ENCODE measurements around the gene HOPX. TPM values are rescaled to one million over a fixed set of nuclear protein-coding genes. Genes with fewer than 3 reads are reported as not detected.

HOPX gene
- total RNA-seq, 4 donors from 2014 or later, result 271 to 316 (median 289) TPM

GRCh38 chr4:56683455-56683854 lies 2.4 kb upstream of the HOPX start:
- intact Hi-C loops (cut with DNase I), result no loop called here
- Histone ChIP-seq H3K27ac (no peak overlapping the region), H3K9me3 (no peaks in the 10 kb centered on the region), H3K4me1 (peaks cover 24 to 32% of the 10 kb centered on the region in 2 donors), H3K36me3 (no peaks in the 10 kb centered on the region), H3K27me3 (no peaks in the 10 kb centered on the region), H3K4me3 (replicated peaks in 1 of 3) (no peak overlapping the region)
- DNase-seq, result no peak
- TF ChIP-seq CTCF (IDR thresholded peaks at IDR 0.05) (no peak), POLR2A (IDR thresholded peaks at IDR 0.05) (no peak)
- 95 to 97% methylated on average over 2 of the region's 2 CpGs for WGBS, 2 donors

GRCh38 chr4:56681853-56682525 lies 893 bp upstream of the HOPX start:
- peak overlapping the region; percentile 81 to 98 (median 84) for H3K27ac ChIP-seq
- H3K36me3 ChIP-seq, result no peaks in the 10 kb centered on the region
- intact Hi-C loops (cut with DNase I), result no loop called here
- 36 to 44% methylated on average over 12 of the region's 12 CpGs for WGBS, 2 donors
- no peaks in the 10 kb centered on the region for H3K9me3 ChIP-seq
- peak overlapping the region in 1 of 3 donors; percentile 25 for H3K4me3 ChIP-seq (replicated peaks in 1 of 3)
- no peak for DNase-seq
- H3K4me1 ChIP-seq, result peaks cover 34 to 39% of the 10 kb centered on the region in 2 donors
- TF ChIP-seq POLR2A (IDR thresholded peaks at IDR 0.05) (no peak), CTCF (IDR thresholded peaks at IDR 0.05) (no peak)
- H3K27me3 ChIP-seq, result no peaks in the 10 kb centered on the region

GRCh38 chr4:56680266-56680665 lies 830 bp downstream of the HOPX start:
- DNase-seq, result peak; percentile 70 to 76
- no peaks in the 10 kb centered on the region for H3K9me3 ChIP-seq
- H3K36me3 ChIP-seq, result no peaks in the 10 kb centered on the region
- H3K27ac ChIP-seq, result peak overlapping the region; percentile 81 to 98 (median 84)
- intact Hi-C loops (cut with DNase I), result no loop called here
- no peaks in the 10 kb centered on the region for H3K27me3 ChIP-seq
- H3K4me3 ChIP-seq (replicated peaks in 1 of 3), result peak overlapping the region in 2 of 3 donors; percentile 25
- peak; percentile 32 to 89 for TF ChIP-seq POLR2A (IDR thresholded peaks at IDR 0.05)
- no peak for TF ChIP-seq CTCF (IDR thresholded peaks at IDR 0.05)
- WGBS, 2 donors, result 9 to 37% methylated on average over 1 of the region's 1 CpG
- H3K4me1 ChIP-seq, result peaks cover 47 to 54% of the 10 kb centered on the region in 2 donors

- WGBS, 2 donors, result 52 to 53% methylated on average over 4 of the region's 4 CpGs
- Histone ChIP-seq H3K36me3 (no peaks in the 10 kb centered on the region), H3K27me3 (no peaks in the 10 kb centered on the region), H3K4me3 (replicated peaks in 1 of 3) (peak overlapping the region in 1 of 3 donors; percentile 25), H3K4me1 (peaks cover 52 to 68% of the 10 kb centered on the region in 2 donors), H3K9me3 (no peaks in the 10 kb centered on the region), H3K27ac (peak overlapping the region; percentile 76 to 98 (median 84))
- DNase-seq, result peak; percentile 31 to 53
- intact Hi-C loops (cut with DNase I), result no loop called here
- no peak for TF ChIP-seq POLR2A (IDR thresholded peaks at IDR 0.05)
- TF ChIP-seq CTCF (IDR thresholded peaks at IDR 0.05), result no peak
Measured at GRCh38 chr4:56677711-56678110, 3.4 kb downstream of the HOPX start.

GRCh38 chr4:56674984-56675383 lies 6.1 kb downstream of the HOPX start:
- Histone ChIP-seq H3K27ac (peak overlapping the region; percentile 76 to 98 (median 84)), H3K36me3 (no peaks in the 10 kb centered on the region), H3K9me3 (no peaks in the 10 kb centered on the region), H3K27me3 (no peaks in the 10 kb centered on the region), H3K4me1 (peaks cover 43 to 55% of the 10 kb centered on the region in 2 donors), H3K4me3 (replicated peaks in 1 of 3) (no peak overlapping the region)
- intact Hi-C loops (cut with DNase I), result no loop called here
- 16 to 38% methylated on average over 3 of the region's 3 CpGs for WGBS, 2 donors
- TF ChIP-seq POLR2A (IDR thresholded peaks at IDR 0.05) (peak in 1 of 2 donors; percentile 28), CTCF (IDR thresholded peaks at IDR 0.05) (no peak)
- DNase-seq, result peak; percentile 49 to 64
